Stimulated activated naive CD4-positive, alpha-beta T cell treated with Interleukin-2 at 50 U/mL for 16 hours (primary cell): ENCODE results near the gene STK11.
"Not testable (repeated sequence)": the region's sequence is repeated elsewhere in the genome, so short reads cannot be mapped to it uniquely, and the experiment has no call there.

Experiments used
- DNase-seq: peaks from one replicate; lab custom pipeline; 2025; lab: John Stamatoyannopoulos, UW

The STK11 gene

DNA sequence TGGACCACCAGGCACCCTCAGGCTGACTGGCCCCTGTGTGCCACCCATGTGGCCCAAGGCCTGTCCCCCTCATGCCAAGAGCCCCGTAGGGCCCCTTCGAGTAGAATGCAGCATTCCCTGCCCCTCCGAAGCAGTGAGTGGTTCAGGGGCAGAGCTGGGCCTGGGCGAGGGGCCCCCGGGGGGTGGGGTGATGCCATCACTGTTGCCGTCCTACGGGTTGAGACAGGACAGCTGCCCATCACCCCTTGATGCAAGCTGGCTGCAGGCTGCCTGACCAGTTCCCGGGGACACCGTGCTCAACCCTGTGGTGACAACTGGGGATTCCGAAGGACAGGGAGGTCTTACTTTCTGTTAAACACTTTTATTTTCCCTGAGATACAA is 36.2 kb upstream of the STK11 start:
- no peak for DNase-seq

DNA sequence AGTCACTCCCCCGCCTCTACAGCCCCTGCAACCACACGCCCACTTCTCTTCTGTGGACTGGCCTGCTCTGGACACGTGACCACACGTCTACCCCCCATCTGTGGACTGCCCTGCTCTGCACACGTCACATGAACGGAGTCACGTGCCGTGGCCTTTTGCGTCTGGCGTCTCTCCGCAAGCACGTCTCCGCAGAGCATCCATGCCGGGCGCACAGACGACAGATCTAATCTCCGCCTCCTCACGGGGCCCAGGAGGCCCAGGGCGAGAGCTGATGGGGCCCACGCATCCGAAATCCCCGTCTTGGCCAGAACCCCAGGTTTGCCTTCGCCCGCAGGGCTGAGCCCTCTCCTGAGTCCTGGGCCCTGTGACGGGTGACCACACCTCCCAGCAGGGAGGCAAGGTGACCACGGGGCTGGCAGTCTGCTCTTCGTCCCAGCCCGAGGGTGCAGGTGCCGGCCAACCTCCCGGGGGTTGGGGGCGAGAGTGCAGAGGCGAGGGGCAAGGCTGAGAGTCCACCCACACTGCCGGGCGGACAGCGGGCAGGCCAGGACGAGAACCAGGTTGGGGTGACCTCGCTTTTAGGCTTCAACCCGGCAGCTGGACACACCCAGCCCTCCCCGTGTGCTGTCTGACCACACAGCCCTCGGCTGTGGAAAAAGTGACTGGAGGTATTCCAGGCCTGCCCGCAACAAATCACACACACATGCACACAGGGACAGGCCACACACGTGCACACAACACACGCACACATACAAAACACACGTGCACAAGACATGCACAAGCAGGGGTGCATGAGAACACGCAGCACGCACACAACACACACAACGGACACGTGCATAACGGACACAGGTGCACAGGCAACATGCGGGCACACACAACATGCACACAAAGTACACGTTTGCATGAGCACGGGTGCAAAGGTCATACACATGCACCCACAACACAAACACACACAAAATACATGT is 35.4 kb upstream of the STK11 start:
- no peak for DNase-seq

DNA sequence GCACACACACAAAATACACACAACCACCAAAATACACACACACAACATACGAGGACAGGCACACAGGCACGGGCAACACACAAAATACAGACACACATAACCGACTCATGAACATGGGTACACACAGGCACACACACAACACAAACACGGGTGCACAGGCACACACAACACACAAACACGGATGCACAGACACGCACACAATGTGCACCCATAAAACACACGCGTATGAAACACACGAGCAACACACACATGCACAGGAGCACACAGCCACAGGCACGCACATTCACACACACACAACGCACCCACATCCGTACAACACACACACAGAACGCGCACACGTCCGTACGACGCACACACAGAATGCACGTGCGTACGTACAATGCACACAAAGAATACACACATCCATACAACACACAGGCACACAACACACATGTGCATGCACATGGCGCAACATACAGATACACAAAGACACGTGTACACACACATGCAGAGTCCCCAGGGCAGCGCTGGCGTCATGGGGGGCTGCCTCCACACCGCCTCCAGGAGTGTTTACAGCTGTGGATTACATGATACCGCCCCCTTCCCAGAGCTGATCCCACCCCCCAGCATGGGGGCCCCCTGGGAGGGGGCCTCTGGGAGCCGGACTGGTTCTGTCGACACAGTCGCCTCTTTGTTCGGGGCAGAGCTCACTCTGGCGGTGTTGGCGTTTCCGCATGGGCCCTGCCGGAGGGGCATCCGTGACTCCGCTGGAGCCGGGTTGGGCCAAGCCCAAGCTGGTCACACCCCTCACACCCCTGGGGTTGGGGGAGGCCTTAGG is 34.4 kb upstream of the STK11 start:
- no peak for DNase-seq

DNA sequence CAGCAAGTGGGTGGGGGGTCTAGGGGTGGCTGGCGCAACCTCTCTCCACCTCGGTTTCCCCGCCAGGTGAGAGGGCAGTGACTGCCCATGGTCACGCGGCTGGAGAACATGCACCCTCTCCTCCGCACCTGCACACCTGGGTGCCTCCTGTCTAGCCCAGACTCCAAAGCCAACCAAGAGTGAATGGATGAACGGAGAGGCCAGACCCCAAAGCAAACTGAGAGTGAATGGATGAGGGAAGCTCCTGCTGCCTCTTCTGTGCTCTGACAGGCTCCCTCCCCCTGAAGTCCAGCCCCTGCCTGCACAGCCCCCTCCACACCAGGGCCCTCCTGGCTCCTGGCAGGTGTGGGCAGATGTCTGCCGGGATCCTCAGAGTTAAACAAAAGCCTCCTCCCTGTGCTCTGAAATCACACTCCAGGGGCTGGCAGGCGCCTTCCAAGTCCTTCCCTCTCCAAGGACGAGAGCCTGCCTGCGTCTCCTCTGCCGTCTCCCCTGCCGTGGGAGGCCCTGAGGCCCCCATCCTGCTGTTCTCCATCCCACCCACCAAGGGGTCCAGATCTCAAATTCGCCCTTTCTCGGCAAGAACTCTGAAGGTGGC is 33.7 kb upstream of the STK11 start:
- no peak for DNase-seq

DNA sequence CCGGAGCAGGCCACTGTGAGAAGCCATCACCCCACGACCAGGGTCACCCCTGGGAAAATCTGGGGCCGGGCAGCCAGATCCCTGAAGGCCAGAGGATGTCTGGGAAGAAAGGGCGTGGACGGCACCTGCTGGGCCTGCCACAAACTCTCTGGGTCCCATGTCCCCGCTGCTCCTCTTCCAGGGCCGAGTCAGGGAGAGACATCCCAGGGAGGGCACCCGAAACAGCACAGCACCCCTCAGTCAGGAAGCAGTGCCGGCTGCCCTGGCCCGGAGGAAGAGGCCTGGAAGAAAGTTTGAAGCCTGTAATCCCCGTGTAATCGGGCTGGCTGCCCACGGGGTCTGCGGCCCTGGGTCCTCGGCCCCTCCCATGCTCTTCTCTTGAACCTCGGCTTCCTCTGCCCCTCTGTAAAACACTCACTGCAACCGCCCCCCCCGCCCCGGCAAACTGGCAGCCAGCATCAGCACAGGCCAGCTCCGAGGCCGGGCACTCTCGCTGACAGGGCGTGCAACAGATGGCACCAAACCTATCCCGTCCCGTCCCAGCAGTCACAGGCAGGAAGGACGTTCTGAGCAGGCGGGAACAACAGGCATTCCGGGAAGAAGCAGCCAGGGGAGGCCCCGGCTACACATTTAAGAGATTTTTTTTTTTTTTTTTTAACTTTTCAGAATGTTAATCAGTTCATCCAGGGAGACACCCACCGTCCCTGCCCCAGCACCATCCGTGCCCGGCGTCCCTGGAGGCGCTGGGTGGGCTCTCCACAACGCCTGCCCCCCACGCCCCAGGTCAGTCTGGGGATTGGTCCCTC is 33.0 kb upstream of the STK11 start:
- DNase-seq = no peak

DNA sequence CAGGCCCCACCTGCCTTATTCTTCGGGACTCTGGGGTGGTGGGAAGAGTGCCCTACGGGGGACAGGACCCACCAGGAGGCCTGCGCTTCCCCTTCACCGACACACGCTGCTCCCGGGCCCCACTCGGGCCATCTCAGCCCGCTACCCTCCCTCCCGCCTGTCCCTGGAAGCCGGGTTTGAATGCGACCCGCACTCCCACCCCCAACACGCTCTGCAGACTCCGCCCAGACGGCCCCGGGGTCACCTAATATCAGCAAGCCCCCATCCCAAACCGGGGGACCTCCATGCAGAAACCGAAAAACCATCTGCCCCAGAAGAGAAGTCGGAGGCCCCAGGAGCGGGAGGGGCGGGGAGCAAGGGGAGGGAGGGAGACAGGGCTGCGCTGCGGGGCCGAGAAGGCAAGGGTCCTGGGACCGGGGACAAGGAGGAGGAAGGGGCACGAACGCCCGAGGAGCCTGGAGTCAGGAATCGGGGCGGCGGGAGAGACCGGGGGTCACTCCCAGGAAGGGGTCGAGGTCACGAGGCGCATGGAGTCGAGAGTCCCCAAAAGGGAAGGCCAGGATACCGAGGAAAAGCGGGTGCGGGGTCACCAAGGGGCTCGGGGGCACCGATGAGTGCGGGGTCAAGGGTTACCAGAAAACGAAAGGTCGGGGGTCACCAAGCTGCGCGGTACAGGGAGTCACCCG is 32.3 kb upstream of the STK11 start:
- no peak for DNase-seq

DNA sequence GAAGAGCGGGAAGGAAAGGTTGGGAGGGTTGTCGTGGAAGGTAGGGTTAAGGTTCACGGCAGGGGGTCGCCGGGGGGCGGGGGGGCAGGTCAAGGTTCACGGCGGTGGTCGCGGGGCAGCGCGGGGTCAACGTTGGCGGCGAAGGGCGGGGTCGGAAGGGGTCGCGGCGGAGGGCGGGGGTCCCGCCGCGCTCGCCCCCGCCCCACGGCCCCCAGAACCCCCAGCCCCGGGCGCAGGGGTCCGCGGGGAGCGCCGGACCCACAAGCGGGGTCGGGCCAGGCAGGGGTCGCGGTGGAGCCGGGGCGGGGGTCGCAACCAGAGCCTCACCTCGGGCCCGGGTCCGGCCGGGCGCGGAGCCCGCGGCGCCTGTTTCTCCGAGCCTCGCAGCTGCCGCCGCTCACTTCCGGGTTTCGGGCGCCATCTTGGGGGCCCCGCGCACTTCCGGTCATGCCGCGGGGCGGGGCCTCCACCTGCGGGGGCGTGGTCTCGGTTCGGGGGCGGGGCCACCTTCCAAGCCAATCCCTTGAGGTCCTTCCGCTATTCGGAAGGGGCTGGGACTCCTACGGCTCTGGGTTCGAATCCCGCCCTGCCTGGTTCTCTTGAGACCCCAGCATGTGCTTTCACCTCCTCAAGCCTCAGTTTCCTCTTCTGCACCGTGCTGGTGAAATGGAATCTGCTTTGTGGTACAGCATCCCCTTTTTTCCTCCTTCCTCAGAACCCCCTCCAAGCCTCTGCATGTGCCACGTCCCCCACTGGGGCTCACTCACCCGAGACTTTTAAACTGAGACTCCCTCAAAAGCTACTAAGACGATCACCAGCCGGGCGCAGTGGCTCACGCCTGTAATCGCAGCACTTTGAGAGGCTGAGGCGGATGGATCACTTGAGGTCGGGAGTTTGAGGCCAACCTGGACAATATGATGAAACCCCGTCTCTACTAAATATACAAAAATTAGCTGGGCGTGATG is 31.5 kb upstream of the STK11 start, which contains the start of gene SBNO2:
Gene SBNO2, minus strand, starts transcription at position 424 of the 965 bp plus-strand sequence. CDS start 19,992 bp downstream, outside the sequence.
- peak; percentile 78 for DNase-seq

DNA sequence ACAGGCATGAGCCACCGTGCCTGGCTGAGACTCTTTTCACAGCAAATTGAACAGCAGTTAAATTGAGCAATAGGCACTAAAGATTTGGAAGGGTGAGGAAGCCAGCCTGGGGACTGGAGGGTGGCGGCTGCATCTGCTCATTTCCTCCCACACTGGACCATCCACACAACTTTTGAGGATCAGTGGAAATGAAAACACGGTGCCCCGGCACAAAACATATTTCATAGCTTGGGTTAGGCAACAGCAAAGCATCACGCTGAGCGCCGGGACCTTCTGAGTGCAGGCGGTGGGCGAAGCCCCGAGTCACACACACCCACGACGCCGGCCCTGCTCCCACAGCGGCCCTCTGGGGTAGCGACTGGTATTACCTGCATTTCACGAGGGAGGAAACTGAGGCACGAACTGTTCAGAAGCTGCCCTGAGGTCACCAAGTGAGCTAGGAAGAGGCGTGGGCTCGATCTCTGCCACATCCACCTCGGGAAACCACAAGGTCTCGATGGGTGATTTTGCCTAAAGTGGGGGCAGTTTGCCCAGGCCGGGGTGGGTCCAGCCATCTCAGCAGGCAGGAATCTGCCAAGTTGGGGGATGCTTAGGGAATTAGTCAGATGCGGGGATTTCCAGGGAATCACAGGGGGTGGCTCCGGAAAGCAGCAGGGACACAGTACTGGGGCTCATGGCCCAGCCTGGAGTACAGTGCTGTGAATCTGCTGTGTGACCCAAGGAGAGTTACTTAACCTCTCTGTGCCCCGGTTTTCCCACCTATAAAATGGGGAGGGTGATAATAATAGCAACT is 28.1 kb upstream of the STK11 start:
- DNase-seq = no peak

DNA sequence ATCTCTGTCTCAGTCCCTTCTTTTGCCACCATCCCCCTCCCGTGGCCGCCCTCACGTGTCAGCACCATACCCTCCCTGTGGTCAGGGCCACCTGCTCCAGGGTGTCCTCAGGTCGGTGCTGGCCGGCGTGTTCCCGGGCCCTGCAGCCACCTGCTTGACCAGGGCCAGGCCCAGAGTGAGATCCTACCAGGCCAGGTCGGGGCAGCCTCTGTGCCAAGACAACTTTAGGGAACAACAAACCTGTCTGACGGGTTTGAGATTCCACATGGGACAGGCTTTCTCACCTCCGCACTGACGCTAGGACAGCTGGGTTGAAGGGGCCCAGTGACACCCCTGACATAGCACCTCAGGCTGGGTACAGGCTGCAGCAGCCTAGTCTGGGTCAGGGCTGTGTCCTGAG is 24.0 kb upstream of the STK11 start:
- no peak for DNase-seq

DNA sequence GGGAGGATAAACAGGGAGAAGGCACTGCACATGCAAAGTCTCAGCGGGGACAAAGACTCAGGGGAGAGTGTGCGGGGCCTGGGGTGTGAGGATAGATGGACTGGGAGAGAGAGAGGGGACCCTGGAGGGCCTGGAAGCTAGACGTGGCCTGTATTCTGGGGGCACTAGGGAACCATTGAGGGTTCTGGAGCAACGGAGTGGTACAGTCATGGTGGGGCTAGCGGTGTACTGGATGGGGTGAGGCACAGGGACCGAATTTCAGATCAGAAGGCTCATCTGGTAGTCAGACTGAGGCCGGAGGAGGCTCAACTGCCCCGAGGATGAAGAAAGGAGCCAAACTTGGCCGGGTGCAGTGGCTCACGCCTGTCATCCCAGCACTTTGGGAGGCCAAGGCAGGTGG is 23.5 kb upstream of the STK11 start:
- no peak for DNase-seq

DNA sequence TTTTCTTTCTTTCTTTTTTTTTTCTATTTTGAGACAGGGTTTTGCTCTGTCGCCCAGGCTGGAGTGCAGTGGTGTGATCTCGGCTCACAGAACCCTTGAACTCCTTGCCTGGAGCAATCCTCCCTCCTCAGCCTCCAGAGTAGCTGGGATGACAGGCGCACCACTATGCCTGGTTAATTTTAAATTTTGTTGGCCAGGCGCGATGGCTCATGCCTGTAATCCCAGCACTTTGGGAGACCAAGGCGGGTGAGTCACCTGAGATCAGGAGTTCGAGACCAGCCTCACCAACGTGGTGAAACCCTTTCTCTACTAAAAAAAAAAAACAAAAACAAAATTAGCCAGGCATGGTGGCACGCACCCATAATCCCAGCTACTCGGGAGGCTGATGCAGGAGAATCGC is 22.9 kb upstream of the STK11 start:
- DNase-seq = no peak

DNA sequence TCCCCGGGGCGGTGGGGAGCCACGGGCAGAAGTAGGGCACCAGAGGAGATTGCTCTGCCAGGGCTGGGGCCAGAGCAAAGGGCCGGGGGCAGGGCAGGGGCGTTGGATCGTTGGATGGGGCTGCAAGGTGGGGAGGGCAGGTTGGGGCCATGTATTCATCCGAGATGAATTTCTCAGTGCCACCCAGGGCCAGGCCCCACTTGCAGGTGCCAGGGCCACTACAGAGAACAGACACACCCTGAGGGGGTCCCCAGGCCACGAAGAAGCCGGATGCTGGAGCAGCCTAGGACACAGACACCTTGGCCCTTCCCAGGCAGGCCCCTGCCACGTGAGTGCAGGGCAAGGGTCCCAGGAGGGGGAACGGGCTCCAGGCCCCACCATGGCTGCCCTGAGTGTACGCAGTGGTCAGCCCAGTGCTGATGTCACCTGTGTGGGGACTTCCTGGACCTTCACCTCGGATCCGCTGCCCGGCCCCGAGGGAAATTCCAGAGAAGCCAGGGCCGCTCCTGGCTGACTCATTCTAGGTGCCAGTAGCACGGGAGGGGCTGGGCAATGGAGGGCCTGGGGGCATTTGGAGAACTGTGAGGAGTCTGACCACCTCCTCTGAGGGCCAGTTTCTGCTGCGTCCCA is 21.9 kb upstream of the STK11 start:
- DNase-seq = no peak

DNA sequence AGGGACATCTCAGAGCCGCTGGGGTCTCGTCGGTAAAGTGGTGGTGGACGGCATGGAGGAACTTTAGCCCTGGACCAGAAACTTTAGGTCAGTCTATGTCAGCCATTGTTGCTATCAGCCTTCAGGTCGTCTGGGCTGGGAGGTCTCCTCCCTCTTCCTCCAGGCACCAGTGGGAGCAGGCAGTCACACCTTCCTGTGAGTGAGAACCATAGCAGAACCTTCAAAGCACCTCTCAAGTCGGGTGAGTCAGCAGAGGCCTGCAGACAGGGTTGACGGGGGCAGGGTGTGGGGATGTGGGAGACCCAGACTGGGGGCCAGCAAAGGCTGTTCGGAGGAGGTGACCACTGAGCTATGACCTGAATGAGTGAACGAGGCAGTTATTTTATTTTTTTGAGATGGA is 16.2 kb upstream of the STK11 start:
- peak; percentile 56 for DNase-seq

DNA sequence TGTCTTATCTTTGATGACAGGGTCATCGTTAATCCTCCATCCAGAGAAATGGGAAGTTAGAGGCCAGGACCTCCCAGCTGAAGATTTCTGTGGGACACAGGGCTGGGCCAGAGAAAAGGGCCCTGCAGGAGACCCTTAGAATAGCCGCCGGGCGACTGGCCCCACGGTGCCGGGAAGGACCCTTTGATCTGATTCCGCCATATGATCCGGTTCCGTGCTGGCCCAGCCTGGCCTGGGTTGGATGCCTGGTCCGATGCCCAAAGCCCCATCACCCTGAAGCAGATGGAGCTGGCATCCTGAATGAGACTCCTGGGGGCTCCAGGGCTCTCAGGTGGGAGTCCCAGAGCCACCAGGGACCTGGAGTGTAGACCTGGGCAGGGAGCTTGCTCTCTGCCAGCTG is 6.0 kb upstream of the STK11 start:
- no peak for DNase-seq

DNA sequence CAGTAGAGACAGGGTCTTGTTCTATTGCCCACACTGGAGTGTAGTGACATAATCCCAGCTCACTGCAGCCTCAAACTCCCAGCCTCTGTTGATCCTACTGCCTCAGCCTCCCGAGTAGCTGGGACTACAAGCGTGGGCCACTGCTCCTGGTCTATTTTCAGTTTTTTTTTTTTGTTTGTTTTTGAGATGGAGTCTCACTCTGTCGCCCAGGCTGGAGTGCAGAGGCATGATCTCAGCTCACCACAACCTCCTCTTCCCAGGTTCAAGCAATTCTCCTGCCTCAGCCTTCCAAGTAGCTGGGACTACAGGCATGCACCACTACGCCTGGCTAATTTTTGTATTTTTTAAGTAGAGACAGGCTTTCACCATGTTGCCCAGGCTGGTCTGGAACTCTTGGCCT is 5.0 kb upstream of the STK11 start:
- DNase-seq = not testable (repeated sequence)

DNA sequence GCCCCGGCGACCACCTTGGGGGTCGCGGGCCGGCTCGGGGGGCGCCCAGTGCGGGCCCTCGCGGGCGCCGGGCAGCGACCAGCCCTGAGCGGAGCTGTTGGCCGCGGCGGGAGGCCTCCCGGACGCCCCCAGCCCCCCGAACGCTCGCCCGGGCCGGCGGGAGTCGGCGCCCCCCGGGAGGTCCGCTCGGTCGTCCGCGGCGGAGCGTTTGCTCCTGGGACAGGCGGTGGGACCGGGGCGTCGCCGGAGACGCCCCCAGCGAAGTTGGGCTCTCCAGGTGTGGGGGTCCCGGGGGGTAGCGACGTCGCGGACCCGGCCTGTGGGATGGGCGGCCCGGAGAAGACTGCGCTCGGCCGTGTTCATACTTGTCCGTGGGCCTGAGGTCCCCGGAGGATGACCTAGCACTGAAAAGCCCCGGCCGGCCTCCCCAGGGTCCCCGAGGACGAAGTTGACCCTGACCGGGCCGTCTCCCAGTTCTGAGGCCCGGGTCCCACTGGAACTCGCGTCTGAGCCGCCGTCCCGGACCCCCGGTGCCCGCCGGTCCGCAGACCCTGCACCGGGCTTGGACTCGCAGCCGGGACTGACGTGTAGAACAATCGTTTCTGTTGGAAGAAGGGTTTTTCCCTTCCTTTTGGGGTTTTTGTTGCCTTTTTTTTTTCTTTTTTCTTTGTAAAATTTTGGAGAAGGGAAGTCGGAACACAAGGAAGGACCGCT is 729 bp downstream of the STK11 start:
- DNase-seq = no peak

DNA sequence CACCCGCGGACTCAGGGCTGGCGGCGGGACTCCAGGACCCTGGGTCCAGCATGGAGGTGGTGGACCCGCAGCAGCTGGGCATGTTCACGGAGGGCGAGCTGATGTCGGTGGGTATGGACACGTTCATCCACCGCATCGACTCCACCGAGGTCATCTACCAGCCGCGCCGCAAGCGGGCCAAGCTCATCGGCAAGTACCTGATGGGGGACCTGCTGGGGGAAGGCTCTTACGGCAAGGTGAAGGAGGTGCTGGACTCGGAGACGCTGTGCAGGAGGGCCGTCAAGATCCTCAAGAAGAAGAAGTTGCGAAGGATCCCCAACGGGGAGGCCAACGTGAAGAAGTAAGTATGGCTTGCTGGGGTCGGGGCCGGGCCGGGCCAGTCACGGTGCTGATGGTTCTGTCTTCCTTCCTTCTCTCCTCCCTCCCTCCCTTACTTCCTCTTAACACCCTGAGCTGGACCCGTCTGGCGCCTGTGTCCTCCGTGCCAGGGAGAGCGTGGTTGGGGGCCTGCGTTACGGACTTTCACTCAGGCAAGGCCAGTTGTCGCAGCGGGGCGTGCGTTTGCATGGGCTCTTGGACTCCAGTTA is 1.4 kb downstream of the STK11 start:
- DNase-seq = peak; percentile 29

DNA sequence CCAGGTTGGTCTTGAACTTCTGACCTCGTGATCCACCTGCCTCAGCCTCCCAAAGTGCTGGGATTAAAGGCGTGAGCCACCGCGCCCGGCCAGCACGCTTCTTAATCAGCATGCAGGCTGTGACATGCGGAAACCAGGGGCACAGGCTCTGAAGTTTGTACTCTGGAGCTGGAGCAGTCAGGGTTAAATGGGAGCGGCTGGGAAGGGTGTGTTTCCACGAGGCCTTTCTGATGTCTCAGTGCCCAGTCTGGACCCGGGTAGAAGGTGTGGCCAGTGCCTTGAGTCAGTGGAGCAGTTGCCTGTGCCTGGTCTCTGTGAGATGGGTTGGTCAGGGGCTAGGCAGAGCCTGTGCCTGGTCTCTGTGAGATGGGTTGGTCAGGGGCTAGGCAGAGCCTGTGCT is 3.3 kb downstream of the STK11 start:
- DNase-seq = not testable (repeated sequence)
